Measurements from ENCODE around the gene POFUT2. TPM values are rescaled to one million over a fixed set of nuclear protein-coding genes. Genes with fewer than 3 reads are reported as not detected.

POFUT2 gene
- total RNA-seq, 4 donors from 2014 or later = 8.3 to 19.8 (median 17.0) TPM

DNA sequence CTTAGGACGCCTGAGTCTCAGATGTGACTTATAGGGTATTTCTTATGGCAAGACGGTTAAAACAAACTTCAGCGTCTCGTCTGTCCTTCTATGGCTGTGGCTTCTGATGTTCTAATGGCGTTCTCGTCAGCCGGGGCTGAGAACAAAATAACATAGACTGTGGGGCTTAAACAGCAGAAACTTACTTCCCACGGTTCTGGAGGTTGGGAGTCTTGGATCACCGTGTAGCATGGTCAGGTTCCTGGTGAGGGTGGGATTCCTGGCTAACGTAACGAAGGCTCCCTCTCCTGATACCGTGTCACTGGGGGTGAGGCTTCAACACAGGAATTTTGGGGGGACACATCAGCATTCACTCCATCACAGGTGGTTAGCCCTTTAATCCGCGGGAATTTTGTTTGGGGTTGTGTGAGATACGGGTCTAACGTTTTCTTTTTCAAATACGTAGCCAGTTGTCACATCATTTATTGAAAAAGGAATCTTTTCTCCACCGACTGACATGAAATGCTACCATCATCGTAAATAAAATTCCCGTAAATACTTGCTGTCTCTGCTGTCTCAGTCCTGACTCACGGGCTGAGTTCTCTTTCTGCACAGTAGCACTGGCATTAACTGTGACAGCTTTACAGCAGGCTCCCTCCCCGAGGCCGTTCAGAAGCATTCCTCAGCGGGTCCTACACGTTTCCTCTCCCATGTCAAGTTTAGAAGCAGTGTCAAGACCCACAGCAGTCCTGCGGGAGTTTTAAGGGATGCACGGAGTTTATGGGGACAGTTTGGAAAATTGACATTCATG, 8.1 kb upstream of the POFUT2 start:
- TF ChIP-seq, protein P1, sequence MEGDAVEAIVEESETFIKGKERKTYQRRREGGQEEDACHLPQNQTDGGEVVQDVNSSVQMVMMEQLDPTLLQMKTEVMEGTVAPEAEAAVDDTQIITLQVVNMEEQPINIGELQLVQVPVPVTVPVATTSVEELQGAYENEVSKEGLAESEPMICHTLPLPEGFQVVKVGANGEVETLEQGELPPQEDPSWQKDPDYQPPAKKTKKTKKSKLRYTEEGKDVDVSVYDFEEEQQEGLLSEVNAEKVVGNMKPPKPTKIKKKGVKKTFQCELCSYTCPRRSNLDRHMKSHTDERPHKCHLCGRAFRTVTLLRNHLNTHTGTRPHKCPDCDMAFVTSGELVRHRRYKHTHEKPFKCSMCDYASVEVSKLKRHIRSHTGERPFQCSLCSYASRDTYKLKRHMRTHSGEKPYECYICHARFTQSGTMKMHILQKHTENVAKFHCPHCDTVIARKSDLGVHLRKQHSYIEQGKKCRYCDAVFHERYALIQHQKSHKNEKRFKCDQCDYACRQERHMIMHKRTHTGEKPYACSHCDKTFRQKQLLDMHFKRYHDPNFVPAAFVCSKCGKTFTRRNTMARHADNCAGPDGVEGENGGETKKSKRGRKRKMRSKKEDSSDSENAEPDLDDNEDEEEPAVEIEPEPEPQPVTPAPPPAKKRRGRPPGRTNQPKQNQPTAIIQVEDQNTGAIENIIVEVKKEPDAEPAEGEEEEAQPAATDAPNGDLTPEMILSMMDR (IDR thresholded peaks at IDR 0.05; ENCODE audit: low read depth) = no peak

DNA sequence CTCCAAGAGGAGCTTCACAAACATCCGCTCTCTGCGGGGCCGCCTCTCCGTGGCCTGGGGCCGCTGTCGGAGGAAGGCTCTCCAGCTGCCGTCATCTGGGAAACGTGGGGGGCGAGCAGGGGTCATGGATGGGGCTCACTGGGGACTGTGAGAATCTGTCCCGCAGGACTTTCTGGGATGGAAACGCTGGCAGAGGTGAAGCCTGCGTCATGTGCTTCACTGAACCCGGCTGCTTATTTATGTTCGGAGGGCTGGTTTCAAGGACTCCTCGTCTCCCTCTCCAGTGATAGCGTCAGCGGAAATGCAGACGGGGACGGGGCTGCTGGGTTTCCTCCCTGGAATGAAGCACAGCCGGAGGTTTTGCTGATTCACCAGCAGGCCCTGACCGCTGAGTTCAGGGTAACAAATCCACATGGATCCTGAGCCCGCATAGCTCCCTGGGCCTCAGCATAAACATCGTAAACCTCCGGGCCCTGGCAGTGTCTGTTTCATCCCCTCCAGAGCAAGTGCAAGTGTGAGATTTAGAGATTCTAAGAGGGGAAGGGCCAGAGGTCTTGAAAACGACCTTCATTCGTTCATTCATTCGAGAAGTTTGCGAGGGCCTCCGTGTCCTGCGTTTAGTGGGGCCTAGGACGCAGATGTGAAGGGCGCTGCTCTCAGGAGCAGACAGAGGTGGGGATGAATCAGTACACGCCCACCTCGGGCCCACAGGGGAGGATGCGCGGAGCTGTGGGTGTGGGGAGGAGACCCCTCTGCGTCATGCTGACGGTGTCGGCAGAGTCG, 7.0 kb upstream of the POFUT2 start:
- TF ChIP-seq, protein P1 (IDR thresholded peaks at IDR 0.05; ENCODE audit: low read depth) = no peak

DNA sequence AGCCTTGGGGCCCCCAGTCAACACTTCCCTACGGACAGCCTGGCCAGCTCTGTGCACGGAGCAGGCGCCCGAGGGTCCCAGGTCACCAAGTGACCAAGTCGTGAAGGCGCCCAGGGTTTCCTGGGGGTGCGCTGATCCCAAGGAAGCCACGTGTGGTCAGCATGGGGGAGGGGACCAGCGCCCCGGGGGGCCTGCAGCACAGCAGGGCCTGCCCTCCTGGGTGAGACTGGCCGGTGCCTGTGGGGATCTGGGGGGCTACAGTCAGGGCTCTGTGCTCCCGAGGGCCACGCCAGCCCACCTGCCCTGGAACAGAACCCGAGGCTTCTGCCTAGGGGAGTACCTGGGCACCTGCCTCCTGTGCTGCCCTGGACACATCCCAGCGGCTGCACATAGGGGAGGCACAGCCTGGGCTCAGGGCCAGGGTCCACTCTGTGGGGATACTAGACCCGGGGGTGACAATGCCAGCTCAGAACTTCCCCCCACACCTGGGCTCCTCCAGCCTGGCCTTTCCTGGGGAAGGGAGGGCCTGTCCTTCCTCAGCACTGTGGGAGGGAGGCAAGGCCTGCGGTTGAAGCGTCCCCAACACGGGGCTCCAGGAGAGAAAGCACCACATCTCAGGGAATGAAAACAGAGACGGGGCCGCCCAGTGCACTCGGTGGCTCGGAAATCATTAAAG, 6.2 kb upstream of the POFUT2 start:
- TF ChIP-seq, protein P1 (IDR thresholded peaks at IDR 0.05; ENCODE audit: low read depth) = no peak

DNA sequence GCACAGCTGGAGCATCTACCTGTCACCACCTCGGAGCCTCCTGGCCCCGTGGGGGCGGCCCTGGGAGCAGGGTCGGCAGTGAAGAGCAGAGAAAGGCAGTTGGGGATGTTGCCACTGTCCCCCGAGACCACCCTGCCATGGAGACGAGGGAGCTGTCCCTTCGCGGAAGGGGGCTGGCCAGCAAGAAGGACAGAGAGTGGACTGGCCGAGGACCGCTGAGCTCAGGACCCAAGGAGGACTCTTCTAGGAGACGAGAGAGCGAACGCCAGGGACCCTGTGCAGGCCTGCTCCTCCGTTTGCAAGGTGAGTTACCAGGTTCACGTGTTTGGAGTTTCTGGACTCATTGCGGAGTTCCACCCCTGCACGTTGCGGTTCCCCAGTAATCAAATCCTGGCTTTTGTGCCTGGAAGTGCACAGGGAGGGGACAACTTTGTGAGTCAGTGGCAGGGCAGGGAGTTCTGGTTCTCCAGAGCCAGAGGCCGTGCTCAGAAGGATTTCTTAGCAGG, 5.6 kb upstream of the POFUT2 start:
- TF ChIP-seq, protein P1 (IDR thresholded peaks at IDR 0.05; ENCODE audit: low read depth) = no peak

DNA sequence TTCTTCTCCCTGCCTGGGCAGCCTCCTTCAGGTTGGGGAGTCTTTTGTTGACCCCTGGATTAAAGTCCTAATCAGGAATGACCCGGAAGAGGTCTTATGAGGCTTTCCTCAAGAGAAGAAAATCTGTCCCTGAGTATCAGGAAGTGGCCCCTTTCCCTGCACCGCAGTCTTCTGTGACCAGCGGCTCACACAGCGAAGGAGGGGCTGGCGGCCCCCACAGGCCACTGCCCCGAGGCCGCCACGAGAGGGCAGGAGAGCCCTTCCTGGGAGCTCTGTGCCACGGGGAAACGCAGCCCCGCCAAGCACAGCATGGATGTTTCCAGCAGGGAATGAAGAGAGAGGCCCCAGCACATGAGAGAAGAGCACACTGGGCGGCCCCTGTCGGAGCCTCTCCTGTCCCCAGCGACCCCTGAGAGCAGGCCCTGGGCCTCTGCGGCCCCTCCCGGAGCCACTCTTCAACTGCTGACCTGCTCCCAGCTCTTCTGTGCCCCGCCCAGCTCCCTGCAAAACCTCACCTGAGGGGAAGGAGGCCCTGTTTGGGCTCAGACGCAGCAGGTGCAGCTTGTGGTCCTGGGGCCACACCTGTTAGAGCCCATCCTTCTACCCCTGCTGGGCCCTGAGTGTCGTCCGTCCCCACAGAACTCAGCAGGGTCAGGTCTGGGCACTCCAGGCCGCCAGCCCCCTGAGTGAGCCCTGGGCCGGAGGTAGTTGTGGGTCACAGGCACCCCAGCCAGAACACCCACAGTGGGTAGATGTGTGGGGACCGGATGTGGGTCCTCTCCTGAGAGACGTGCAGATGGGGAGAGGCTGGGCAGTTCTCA, 4.9 kb upstream of the POFUT2 start:
- TF ChIP-seq, protein P1 (IDR thresholded peaks at IDR 0.05; ENCODE audit: low read depth) = no peak

DNA sequence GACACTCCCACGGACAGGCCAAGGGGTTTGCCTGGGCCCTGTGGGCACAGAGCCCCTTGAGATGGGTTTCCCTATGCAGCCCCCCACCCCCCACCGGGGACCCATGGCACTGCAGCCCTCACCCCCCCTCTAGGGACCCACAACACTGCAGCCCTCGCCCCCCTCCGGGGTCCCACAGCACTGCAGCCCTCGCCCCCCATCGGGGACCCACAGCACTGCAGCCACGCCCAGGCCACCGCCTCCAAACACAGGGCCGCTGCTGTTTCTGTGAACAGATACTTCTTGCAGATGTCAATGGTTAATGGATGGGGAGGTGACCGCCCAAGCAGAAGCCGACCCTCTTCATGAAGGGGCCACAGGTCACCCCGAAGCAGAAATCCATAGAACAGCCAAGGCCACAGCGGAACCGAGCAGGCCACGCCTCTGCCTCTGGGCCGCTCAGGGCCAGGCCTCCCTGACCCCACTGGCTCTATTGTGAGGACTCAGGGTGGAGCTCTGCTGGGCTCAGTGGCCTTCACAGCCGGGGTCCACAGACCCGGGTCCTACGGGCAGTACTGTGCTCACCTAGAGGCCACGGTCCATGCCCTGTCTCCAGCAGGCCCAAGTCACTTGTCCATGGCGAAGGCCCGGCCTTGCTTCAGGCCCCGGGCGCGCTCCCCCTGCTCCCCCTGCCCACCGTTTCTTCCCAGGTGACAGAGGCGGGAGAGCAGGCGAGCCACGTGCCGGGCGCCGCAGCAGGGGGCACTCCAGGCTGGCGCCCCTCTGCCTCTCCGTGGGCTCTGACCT, 4.1 kb upstream of the POFUT2 start:
- TF ChIP-seq, protein P1 (IDR thresholded peaks at IDR 0.05; ENCODE audit: low read depth) = no peak

All from subcutaneous adipose tissue (tissue), 4 donors.